Duodenal mucosa (tissue), 2 donors: Measurements from ENCODE around the gene ZNF841.
"Not testable (repeated sequence)": the region's sequence is repeated elsewhere in the genome, so short reads cannot be mapped to it uniquely, and the experiment has no call there.

Source experiments
- H3K27ac ChIP-seq: one replicate; pipeline ENCODE4 v1.7.0; 2013; ENCODE audit warnings: low read depth, low read length
- H3K27me3 ChIP-seq, 2 donors: one replicate each; pipeline ENCODE4 v1.7.0; 2013; ENCODE audit warnings: low read length in 2 of 2, control low read depth in 1 of 2; ENCODE audit not compliant: insufficient read depth in 2 of 2, control insufficient read depth in 1 of 2
- H3K36me3 ChIP-seq, 2 donors: one replicate each; pipeline ENCODE4 v1.7.0; 2013; ENCODE audit warnings: low read length in 2 of 2, control low read depth in 1 of 2; ENCODE audit not compliant: insufficient read depth in 2 of 2, control insufficient read depth in 1 of 2
- H3K4me1 ChIP-seq, 2 donors: one replicate each; pipeline ENCODE4 v1.7.0; 2013; ENCODE audit warnings: low read length in 2 of 2, control low read depth in 1 of 2; ENCODE audit not compliant: insufficient read depth in 2 of 2, control insufficient read depth in 1 of 2
- H3K4me3 ChIP-seq, 2 donors: one replicate each; pipeline ENCODE4 v1.7.0; 2013; ENCODE audit warnings: low read length in 2 of 2, low read depth in 1 of 2
- H3K9ac ChIP-seq, 2 donors: one replicate each; pipeline ENCODE4 v1.7.0; 2013; ENCODE audit warnings: low read length in 2 of 2, low read depth in 1 of 2
- H3K9me3 ChIP-seq, 2 donors: one replicate each; pipeline ENCODE4 v1.7.0; 2013; ENCODE audit warnings: low read length in 2 of 2, control low read depth in 1 of 2; ENCODE audit not compliant: control insufficient read depth in 1 of 2

ZNF841 gene

DNA sequence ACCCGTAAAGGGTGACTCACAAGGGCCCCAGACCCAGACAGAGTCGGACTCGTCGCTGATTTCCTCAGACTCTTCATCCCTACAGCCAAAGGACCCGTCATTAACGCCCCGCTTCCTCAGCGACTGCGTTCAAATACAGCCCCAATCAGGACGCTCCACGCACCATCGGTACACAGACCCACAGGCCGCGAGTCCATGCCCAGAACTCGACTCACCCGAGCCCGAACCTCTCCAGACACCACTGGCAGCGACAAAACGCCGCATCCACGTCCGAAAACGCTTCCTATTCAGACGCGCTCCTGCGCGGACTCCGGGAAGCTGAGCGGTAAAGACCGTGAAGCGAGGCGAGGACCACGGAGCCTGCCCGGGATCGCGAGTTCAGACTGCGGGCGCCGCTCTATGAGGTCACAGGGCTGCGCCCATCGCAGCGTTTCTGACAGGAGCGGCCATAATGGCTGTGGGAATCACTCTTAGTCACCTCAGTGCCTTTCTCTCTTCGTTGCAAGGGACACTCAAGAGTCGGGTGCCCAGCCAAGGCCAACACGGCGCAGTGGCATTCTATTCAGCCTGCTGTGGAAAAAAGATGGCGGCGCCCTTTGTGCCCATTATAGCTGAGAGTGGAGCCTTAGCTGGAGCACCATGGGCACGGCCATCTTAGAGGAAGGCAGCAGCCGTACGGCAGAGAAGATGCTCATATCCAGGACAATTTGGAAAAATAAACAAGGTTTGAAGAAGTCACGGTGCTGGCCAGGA is 67.4 kb downstream of the ZNF841 start, which contains the start of gene ZNF614:
ZNF614 (minus strand) TSS at position 353 of the 753 bp plus-strand sequence. CDS start 2,634 bp downstream, outside the sequence.
- H3K36me3 ChIP-seq: peaks cover 26 to 30% of the 10 kb centered on the region in 2 donors
- H3K4me1 ChIP-seq: peaks cover 9 to 12% of the 10 kb centered on the region in 2 donors
- no peaks in the 10 kb centered on the region for H3K27me3 ChIP-seq
- H3K27ac ChIP-seq: peak within 1 kb of the TSS; percentile 91
- H3K9ac ChIP-seq: peak within 1 kb of the TSS; percentile 79 to 94
- peaks cover 37 to 68% of the 10 kb centered on the region in 2 donors for H3K9me3 ChIP-seq
- H3K4me3 ChIP-seq: peak within 1 kb of the TSS; percentile 80 to 97

DNA sequence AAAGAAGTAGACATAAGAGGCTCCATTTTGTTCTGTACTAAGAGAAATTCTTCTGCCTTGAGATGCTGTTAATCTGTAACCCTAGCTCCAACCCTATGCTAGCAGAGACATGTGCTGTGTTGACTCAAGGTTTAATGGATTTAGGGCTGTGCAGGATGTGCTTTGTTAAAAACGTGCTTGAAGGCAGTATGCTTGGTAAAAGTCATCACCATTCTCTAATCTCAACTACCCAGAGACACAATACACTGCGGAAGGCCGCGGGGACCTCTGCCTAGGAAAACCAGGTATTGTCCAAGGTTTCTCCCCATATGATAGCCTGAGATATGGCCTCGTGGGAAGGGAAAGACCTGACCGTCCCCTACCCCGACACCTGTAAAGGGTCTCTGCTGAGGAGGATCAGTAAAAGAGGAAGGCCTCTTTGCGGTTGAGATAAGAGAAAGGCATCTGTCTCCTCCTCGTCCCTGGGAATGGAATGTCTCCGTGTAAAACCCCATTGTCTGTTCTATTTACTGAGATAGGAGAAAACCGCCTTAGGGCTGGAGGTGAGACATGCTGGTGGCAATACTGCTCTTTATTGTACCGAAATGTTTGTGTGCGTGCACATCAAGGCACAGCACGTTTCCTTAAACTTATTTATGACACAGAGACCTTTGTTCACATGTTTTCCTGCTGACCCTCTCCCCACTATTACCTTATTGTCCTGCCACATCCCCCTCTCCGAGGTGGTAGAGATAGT is 69.1 kb downstream of the ZNF841 start:
- H3K27ac ChIP-seq, H3K9ac ChIP-seq, H3K4me3 ChIP-seq, H3K27me3 ChIP-seq: not testable (repeated sequence)
- Histone ChIP-seq H3K4me1 (peaks cover 9 to 12% of the 10 kb centered on the region in 2 donors), H3K9me3 (peaks cover 35 to 62% of the 10 kb centered on the region in 2 donors), H3K36me3 (peaks cover 29 to 41% of the 10 kb centered on the region in 2 donors)

DNA sequence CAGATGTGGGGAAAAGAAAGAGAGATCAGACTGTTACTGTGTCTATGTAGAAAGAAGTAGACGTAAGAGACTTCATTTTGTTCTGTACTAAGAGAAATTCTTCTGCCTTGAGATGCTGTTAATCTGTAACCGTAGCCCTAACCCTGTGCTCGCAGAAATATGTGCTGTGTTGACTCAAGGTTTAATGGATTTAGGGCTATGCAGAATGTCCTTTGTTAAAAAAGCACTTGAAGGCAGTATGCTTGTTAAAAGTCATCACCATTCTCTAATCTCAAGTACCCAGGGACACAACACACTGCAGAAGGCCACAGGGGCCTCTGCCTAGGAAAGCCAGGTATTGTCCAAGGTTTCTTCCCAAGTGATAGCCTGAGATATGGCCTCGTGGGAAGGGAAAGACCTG is 71.1 kb downstream of the ZNF841 start:
- not testable (repeated sequence) for H3K27me3 ChIP-seq, H3K4me3 ChIP-seq, H3K27ac ChIP-seq, H3K9ac ChIP-seq
- H3K36me3 ChIP-seq: peaks cover 45 to 60% of the 10 kb centered on the region in 2 donors
- peaks cover 45 to 66% of the 10 kb centered on the region in 2 donors for H3K9me3 ChIP-seq
- H3K4me1 ChIP-seq: peaks cover 9 to 12% of the 10 kb centered on the region in 2 donors

DNA sequence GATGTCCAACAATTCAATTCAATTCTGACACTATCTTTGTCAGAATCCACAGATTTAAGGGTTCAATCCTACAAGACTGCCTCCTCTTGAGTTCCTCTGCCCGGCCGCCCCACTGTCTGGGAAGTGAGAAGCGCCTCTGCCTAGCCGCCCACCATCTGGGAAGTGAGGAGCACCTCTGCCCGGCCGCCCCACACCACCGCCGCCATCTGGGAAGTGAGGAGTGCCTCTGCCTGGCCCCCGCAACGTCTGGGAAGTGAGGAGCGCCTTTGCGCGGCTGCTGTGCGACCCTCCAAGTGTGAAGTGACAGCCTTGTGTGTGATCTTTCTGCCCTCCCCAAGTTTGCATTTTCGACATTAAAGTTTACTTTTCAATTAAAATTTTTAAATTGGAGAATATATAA is 73.4 kb downstream of the ZNF841 start:
- Histone ChIP-seq H3K27me3 (no peaks in the 10 kb centered on the region), H3K36me3 (peaks cover 61 to 83% of the 10 kb centered on the region in 2 donors), H3K9me3 (peaks cover 55 to 82% of the 10 kb centered on the region in 2 donors), H3K27ac (no peak overlapping the region), H3K4me3 (no peak overlapping the region), H3K9ac (no peak overlapping the region), H3K4me1 (peaks cover under 1 to 3% of the 10 kb centered on the region in 2 donors)

DNA sequence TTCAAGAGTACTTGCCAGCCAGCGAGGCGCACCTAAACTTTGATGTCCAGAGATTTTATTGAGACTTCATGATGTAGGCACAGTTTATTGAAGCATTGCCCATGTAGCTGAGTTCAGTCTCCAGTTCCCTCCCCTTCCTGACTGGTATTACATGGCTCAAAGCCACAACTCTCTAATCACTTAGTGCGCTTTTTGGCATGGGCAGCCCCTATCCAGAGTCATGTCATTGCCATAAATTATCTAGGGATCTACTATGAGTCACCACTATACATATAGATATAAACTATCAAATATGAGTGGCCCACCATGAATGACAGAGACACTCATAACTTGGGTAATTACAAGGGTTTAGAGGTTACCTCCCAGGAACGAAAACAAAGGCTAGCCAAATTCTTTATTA is 75.1 kb downstream of the ZNF841 start:
- Histone ChIP-seq H3K4me3 (peak overlapping the region; percentile 18 to 28), H3K9ac (no peak overlapping the region), H3K36me3 (peaks cover 71 to 93% of the 10 kb centered on the region in 2 donors), H3K27me3 (no peaks in the 10 kb centered on the region), H3K4me1 (no peaks in the 10 kb centered on the region), H3K27ac (no peak overlapping the region), H3K9me3 (peaks cover 64 to 82% of the 10 kb centered on the region in 2 donors)
